Erythroblast (primary cell): ENCODE results near the gene PON2.

ENCODE experiments used
- GATA1 ChIP-seq: IDR thresholded peaks from 2 replicates; pipeline ENCODE4 v1.6.1; 2011; ENCODE audit warnings: low read depth, mild to moderate bottlenecking, control low read depth, low read length, moderate library complexity
- POLR2A ChIP-seq: IDR thresholded peaks from 2 replicates; pipeline ENCODE4 v1.6.1; 2011; ENCODE audit warnings: mild to moderate bottlenecking, low read length

GRCh38 chr7:95479992-95480624 lies 45.3 kb upstream of the PON2 start:
- TF ChIP-seq POLR2A = no peak
- no peak for TF ChIP-seq GATA1
